ENCODE results near the gene AFAP1. TPM values are rescaled to one million over a fixed set of nuclear protein-coding genes. Genes with fewer than 3 reads are reported as not detected.

AFAP1 gene
- total RNA-seq, 4 donors from 2014 or later, result 8.2 to 55.0 (median 28.9) TPM

- Histone ChIP-seq H3K4me1 (no peaks in the 10 kb centered on the region), H3K27ac (no peak overlapping the region), H3K27me3 (no peaks in the 10 kb centered on the region), H3K36me3 (no peaks in the 10 kb centered on the region), H3K9me3 (no peaks in the 10 kb centered on the region), H3K4me3 (no peak overlapping the region)
- TF ChIP-seq, protein P1, sequence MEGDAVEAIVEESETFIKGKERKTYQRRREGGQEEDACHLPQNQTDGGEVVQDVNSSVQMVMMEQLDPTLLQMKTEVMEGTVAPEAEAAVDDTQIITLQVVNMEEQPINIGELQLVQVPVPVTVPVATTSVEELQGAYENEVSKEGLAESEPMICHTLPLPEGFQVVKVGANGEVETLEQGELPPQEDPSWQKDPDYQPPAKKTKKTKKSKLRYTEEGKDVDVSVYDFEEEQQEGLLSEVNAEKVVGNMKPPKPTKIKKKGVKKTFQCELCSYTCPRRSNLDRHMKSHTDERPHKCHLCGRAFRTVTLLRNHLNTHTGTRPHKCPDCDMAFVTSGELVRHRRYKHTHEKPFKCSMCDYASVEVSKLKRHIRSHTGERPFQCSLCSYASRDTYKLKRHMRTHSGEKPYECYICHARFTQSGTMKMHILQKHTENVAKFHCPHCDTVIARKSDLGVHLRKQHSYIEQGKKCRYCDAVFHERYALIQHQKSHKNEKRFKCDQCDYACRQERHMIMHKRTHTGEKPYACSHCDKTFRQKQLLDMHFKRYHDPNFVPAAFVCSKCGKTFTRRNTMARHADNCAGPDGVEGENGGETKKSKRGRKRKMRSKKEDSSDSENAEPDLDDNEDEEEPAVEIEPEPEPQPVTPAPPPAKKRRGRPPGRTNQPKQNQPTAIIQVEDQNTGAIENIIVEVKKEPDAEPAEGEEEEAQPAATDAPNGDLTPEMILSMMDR (IDR thresholded peaks at IDR 0.05), result no peak
- TF ChIP-seq POLR2A (IDR thresholded peaks at IDR 0.05), result no peak
- intact Hi-C loops (cut with DNase I; ENCODE audit: low total_unique reads), result no loop called here
- no peak for DNase-seq
Observed at GRCh38 chr4:7814451-7814850, 125.2 kb downstream of the AFAP1 start.

DNA sequence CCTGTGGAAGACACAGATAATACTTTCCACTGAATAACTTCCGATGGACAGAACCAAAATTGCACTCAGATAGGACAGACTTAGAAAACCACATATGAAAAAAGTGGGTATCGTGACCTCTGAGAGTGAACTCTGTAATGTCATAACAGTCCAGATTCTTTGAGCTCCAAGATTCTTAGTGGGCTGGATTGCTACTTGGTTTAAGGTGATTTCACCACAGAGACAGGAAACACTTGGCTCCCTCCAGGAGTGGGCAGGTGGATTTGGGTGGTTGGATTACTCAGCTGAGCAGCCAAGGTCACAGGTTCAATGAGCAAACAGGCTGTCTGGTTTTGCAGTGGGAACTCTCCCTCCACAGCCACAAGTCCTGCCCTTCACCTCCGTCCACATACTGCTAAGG, 126.0 kb downstream of the AFAP1 start:
- DNase-seq, result no peak
- TF ChIP-seq POLR2A (IDR thresholded peaks at IDR 0.05), result no peak
- TF ChIP-seq, protein P1 (IDR thresholded peaks at IDR 0.05), result no peak
- Histone ChIP-seq H3K4me1 (no peaks in the 10 kb centered on the region), H3K36me3 (no peaks in the 10 kb centered on the region), H3K9me3 (no peaks in the 10 kb centered on the region), H3K27me3 (no peaks in the 10 kb centered on the region), H3K4me3 (no peak overlapping the region), H3K27ac (no peak overlapping the region)
- intact Hi-C loops (cut with DNase I; ENCODE audit: low total_unique reads), result no loop called here

- TF ChIP-seq, protein P1 (IDR thresholded peaks at IDR 0.05), result no peak
- no peak for TF ChIP-seq POLR2A (IDR thresholded peaks at IDR 0.05)
- Histone ChIP-seq H3K4me3 (no peak overlapping the region), H3K27ac (peak overlapping the region in 1 of 2 donors; percentile 39), H3K36me3 (no peaks in the 10 kb centered on the region), H3K4me1 (no peaks in the 10 kb centered on the region), H3K9me3 (no peaks in the 10 kb centered on the region), H3K27me3 (no peaks in the 10 kb centered on the region)
- no peak for DNase-seq
- intact Hi-C loops (cut with DNase I; ENCODE audit: low total_unique reads), result no loop called here
Observed at GRCh38 chr4:7812921-7813320, 126.7 kb downstream of the AFAP1 start.

DNA sequence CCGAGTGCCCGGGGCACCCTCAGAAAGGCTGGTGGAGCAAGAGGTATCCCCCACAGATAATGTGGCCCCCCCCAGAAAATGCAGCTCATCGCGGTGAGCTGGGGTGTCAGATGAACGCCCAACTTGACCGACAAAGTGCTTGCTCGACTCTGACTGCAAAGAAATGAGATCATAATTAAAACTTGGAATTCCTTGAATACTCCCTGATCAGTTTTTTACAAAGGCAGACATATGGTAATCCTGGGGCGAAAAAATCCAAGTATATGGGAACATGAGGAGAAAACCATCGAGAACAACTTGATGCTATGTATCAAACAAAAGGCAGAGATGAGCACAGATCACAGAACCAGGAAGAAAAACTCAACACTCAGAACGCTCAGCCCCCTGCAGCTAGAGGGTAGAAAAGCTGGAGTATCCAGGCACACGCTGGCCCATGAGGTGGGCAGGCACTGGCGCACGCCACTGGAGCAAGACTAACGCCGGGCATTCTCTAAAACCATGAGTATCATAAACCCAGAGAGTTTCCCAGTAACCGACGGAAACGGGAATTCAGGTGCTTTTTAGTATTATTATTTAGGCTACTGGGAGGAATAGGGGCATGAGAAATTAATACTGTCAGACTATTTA, 127.3 kb downstream of the AFAP1 start:
- Histone ChIP-seq H3K4me3 (peak overlapping the region in 1 of 2 donors; percentile 14), H3K4me1 (peaks cover 4 to 5% of the 10 kb centered on the region in 2 donors), H3K36me3 (no peaks in the 10 kb centered on the region), H3K9me3 (no peaks in the 10 kb centered on the region), H3K27ac (peak overlapping the region; percentile 39 to 55), H3K27me3 (no peaks in the 10 kb centered on the region)
- intact Hi-C loops (cut with DNase I; ENCODE audit: low total_unique reads), result no loop called here
- TF ChIP-seq POLR2A (IDR thresholded peaks at IDR 0.05), result no peak
- TF ChIP-seq, protein P1 (IDR thresholded peaks at IDR 0.05), result no peak
- DNase-seq, result no peak

DNA sequence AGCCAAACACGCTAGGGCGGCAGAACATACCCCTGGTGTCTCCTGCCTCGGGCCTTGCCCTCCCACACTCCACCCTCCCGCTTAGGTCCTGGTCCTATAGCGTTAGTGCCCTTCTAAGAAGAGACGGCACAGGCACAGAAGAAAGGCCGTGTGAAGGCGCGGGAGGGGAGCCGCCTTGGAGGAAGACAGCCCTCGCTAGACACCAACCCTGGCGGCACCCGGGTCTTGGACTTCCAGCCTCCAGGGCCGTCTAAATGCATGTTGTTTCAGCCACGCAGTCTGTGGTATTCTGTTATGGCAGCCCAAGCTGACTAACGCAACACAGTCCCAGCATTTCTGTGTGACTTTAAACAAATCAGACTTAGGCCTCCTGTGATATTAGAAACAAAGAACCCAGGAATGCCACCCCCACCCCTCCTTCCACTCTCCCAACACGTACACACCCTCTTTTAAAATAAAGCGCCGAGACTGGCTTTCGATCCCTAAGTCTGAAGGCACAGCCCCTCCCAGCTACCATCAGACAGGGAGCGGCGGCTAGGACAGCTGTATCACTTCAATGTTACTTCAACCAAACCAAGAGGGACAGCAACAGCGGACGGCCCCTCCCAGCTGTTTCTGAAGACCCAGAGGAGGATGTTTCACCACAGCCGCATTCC, 128.0 kb downstream of the AFAP1 start:
- Histone ChIP-seq H3K27me3 (no peaks in the 10 kb centered on the region), H3K4me3 (peak overlapping the region in 1 of 2 donors; percentile 14), H3K27ac (peak overlapping the region; percentile 39 to 55)

More for the DNA sequence above, 128.0 kb downstream of the AFAP1 start:
- Histone ChIP-seq H3K36me3 (no peaks in the 10 kb centered on the region), H3K4me1 (peaks cover 9 to 10% of the 10 kb centered on the region in 2 donors), H3K9me3 (no peaks in the 10 kb centered on the region)
- intact Hi-C loops (cut with DNase I; ENCODE audit: low total_unique reads), result no loop called here
- peak; percentile 56 to 59 for DNase-seq
- TF ChIP-seq, protein P1 (IDR thresholded peaks at IDR 0.05), result no peak
- no peak for TF ChIP-seq POLR2A (IDR thresholded peaks at IDR 0.05)

All from uterus (tissue), 4 donors.